Endothelial cell of umbilical vein (primary cell): Measurements from ENCODE around the gene CDK5R2. TPM values are rescaled to one million over a fixed set of nuclear protein-coding genes. Genes with fewer than 3 reads are reported as not detected.

Experiments used
- BruUV-seq: library from RNA; stranded (reverse); fragments of 400-500 nt; replicated peaks from 2 replicates; lab custom pipeline; 2021; lab: Mats Ljungman, UMichigan
- CTCF ChIA-PET: fragments of 300-600, 350-600 bp; sonication (Branson Sonifier 250); formaldehyde crosslinking; loops from one replicate; lab custom pipeline; 2021; ENCODE audit warnings: antibody characterized with exemption, inconsistent platforms; lab: Charles Lee
- POLR2A ChIA-PET: fragments of 300-600, 350-600 bp; sonication (Branson Sonifier 250); formaldehyde crosslinking; loops from one replicate; lab custom pipeline; 2021; ENCODE audit warnings: antibody characterized with exemption, inconsistent platforms; lab: Charles Lee
- DNase-seq: peaks from one replicate; pipeline ENCODE4 v3.0.0-alpha.2; 2011; ENCODE audit warnings: low read depth, low spot score
- FAIRE-seq: peaks from 2 replicates; lab custom pipeline; 2011; peaks lifted over from hg19 to GRCh38; lab: Jason Lieb, UNC
- H2AFZ ChIP-seq: 2 replicates; pipeline ENCODE4 v1.6.0; 2012; ENCODE audit warnings: low read depth, low read length, control low read depth, inconsistent platforms
- H3K27ac ChIP-seq: 2 replicates; pipeline ENCODE4 v1.5.1; 2011; ENCODE audit warnings: low read depth, mild to moderate bottlenecking, control low read depth, low read length, moderate library complexity; ENCODE audit not compliant: insufficient read depth
- H3K27me3 ChIP-seq, 2 experiments: 2 replicates each; pipeline versions ENCODE4 v1.6.0 to v1.6.1; 2011; ENCODE audit warnings: low read length in 2 of 2, mixed read lengths in 1 of 2; ENCODE audit not compliant: control insufficient read depth in 2 of 2, insufficient read depth in 2 of 2
- H3K36me3 ChIP-seq, 2 experiments: 2 replicates in 1 of 2; 3 replicates in 1 of 2; pipeline ENCODE4 v1.5.1; 2011; ENCODE audit warnings: low read length in 2 of 2, mild to moderate bottlenecking in 1 of 2, moderate library complexity in 1 of 2; ENCODE audit not compliant: control insufficient read depth in 2 of 2, insufficient read depth in 2 of 2; ENCODE audit errors: extremely low read depth in 1 of 2
- H3K4me1 ChIP-seq: 3 replicates; pipeline ENCODE4 v1.5.1; 2011; ENCODE audit warnings: mild to moderate bottlenecking, low read length; ENCODE audit not compliant: control insufficient read depth, insufficient read depth; ENCODE audit errors: extremely low read depth
- H3K4me2 ChIP-seq: 2 replicates; pipeline ENCODE4 v1.6.1; 2011; ENCODE audit warnings: low read length, control low read depth, mixed read lengths; ENCODE audit not compliant: insufficient read depth
- H3K4me3 ChIP-seq, 3 experiments: fragments of 200-600 bp in 1 of 3; sonication (generic), shearing (Covaris generic) in 1 of 3; replicated peaks in 1 of 3; 2 replicates each; pipeline ENCODE4 v1.5.1; 2011 to 2016; ENCODE audit warnings: control low read depth in 3 of 3, low read length in 3 of 3, mild to moderate bottlenecking in 2 of 3, inconsistent platforms in 1 of 3, low read depth in 1 of 3, moderate library complexity in 1 of 3; ENCODE audit not compliant: insufficient read depth in 1 of 3
- H3K79me2 ChIP-seq: 2 replicates; pipeline ENCODE4 v1.6.0; 2012; ENCODE audit warnings: low read length, inconsistent platforms; ENCODE audit not compliant: control insufficient read depth, insufficient read depth
- H3K9ac ChIP-seq: replicated peaks from 2 replicates; pipeline ENCODE3; 2011; ENCODE audit warnings: low read length, control low read depth; ENCODE audit not compliant: insufficient read depth; ENCODE audit errors: extremely low read depth
- H3K9me1 ChIP-seq: replicated peaks from 3 replicates; pipeline ENCODE4 v1.6.0; 2011; ENCODE audit warnings: mild to moderate bottlenecking, low read length; ENCODE audit not compliant: control insufficient read depth, insufficient read depth; ENCODE audit errors: extremely low read depth
- H3K9me3 ChIP-seq: replicated peaks from 2 replicates; pipeline ENCODE4 v1.5.1; 2012; ENCODE audit warnings: low read length, inconsistent platforms; ENCODE audit not compliant: control insufficient read depth, insufficient read depth
- H4K20me1 ChIP-seq: replicated peaks from 2 replicates; pipeline ENCODE3; 2011; ENCODE audit warnings: mild to moderate bottlenecking, low read length; ENCODE audit not compliant: control insufficient read depth, insufficient read depth; ENCODE audit errors: extremely low read depth
- CTCF ChIP-seq, 2 donors: IDR thresholded peaks; 1 replicate in 1 of 2; 2 replicates in 1 of 2; pipeline ENCODE4 v1.5.1; 2011; ENCODE audit warnings: low read length in 2 of 2, mild to moderate bottlenecking in 2 of 2, moderate library complexity in 2 of 2, control low read depth in 1 of 2, inconsistent platforms in 1 of 2, low read depth in 1 of 2; ENCODE audit not compliant: insufficient read depth in 1 of 2; ENCODE audit errors: extremely low read depth in 1 of 2
- EZH2 ChIP-seq: IDR thresholded peaks from 2 replicates; pipeline ENCODE4 v1.6.1; 2012; ENCODE audit warnings: borderline replicate concordance, low read depth, mild to moderate bottlenecking, moderate library complexity, low read length, inconsistent platforms; ENCODE audit not compliant: severe bottlenecking
- POLR2A ChIP-seq: IDR thresholded peaks from 2 replicates; pipeline ENCODE4 v1.6.1; 2012; ENCODE audit warnings: low read depth, mild to moderate bottlenecking, control low read depth, low read length
- POLR2AphosphoS5 ChIP-seq: IDR thresholded peaks from 2 replicates; pipeline ENCODE4 v1.6.1; 2012; ENCODE audit warnings: low read depth, mild to moderate bottlenecking, control low read depth, low read length, moderate library complexity; ENCODE audit not compliant: insufficient read depth
- dilution Hi-C: fragments of 300-500 bp; cut with MboI; formaldehyde crosslinking; loops from one replicate; pipeline ENCODE4 v1.15.0; 2019; ENCODE audit warnings: low sequenced_read_pairs; ENCODE audit not compliant: extremely low pct_ligation_motif_present
- intact Hi-C: fragments of 100-400 bp; cut with micrococcal nuclease; formaldehyde crosslinking; loops from one replicate; pipeline ENCODE4 v1.10.0; 2022
- polyA plus RNA-seq, 4 experiments: library from polyadenylated mRNA; depleted of rRNA in 3 of 4; stranded (reverse) in 3 of 4; unstranded in 1 of 4; fragments of >200 nt; gene quantifications; 2 replicates each; pipeline versions ENCODE4 v1.2.1 to v1.2.3, GENCODE V29; 2011 to 2012; ENCODE audit warnings: missing spikeins in 1 of 4
- total RNA-seq: library from RNA; stranded (reverse); gene quantifications from 2 replicates; pipeline ENCODE4 v1.2.3, GENCODE V29; 2021

Gene CDK5R2
- total and polyA plus RNA-seq, 2 donors (not counting 3 experiments of a cell fraction or from before 2014, with no cell fraction given): 0.03 TPM; not detected in 1

GRCh38 chr2:218953366-218953954 lies 6.0 kb upstream of the CDK5R2 start:
- Histone ChIP-seq H3K9me1 (no peaks in the 10 kb centered on the region), H3K4me1 (no peaks in the 10 kb centered on the region), H3K4me2 (no peak overlapping the region), H3K79me2 (no peaks in the 10 kb centered on the region), H3K9ac (no peak overlapping the region), H3K36me3 (no peaks in the 10 kb centered on the region), H3K9me3 (no peaks in the 10 kb centered on the region), H3K27ac (no peak overlapping the region), H2AFZ (no peak overlapping the region), H3K27me3 (peaks cover 23 to 27% of the 10 kb centered on the region in 2 experiments), H4K20me1 (no peaks in the 10 kb centered on the region), H3K4me3 (no peak overlapping the region)
- dilution Hi-C loops: no loop called here
- intact Hi-C loops: no loop called here
- FAIRE-seq: no peak
- TF ChIP-seq POLR2AphosphoS5 (no peak), CTCF (IDR thresholded peaks at IDR 0.05; ENCODE audit: extremely low read depth in 1 of 2, insufficient read depth in 1 of 2, low read depth in 1 of 2, low read length in 2 of 2) (peak in 1 of 2 donors; percentile 13)
- ChIA-PET CTCF (interaction anchor here (0.6 to 1.9 kb wide), 7 partner anchors 20 to 77 kb away, joined by 3 to 12 read pairs (median 3); no protein-coding TSS in a partner anchor), POLR2A (no interaction called here)
- BruUV-seq: no TSS peak
- DNase-seq: no peak

DNA sequence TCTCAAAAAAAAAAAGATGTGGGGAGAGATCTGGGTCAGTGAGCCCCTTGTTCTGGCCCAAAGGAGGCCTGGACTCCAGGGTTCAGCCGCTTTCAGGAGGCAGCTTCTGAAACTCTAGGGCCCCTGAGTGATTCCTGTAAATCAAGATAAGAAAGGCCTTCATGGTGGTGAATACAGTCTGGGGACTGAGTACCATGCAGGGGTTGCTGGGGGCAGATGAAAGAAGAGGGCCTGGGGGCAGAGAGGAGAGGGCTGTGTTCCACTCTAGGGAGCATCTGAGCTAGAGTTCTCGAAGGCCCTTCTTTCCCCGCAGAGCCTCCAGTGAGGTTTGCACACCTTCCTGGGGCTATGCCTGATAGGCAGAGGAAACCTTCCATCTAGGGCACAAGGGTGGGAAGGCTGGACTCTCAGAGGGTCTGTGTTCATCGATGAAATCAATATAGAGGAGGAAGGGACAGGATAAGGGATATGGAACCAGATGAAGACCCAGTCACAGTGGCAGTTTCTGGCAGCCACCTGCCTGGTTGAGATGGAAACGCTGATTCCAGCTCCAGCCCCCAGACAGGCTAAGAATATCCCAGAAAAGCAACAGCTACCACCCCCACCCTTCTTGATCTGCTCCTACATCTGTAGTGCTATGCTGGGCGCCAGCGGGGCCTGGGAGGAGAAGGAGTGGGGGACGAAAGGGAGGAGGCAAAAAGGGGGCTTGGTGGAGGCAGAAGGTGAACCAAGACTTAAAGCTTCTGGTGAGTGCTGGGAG lies 4.7 kb upstream of the CDK5R2 start:
- POLR2A ChIA-PET: no interaction called here

More for the DNA sequence above, 4.7 kb upstream of the CDK5R2 start:
- Histone ChIP-seq H3K9me3 (no peaks in the 10 kb centered on the region), H3K9me1 (no peaks in the 10 kb centered on the region), H3K4me1 (no peaks in the 10 kb centered on the region), H3K4me2 (no peak overlapping the region), H4K20me1 (no peaks in the 10 kb centered on the region), H3K36me3 (no peaks in the 10 kb centered on the region), H2AFZ (no peak overlapping the region), H3K79me2 (no peaks in the 10 kb centered on the region), H3K27ac (no peak overlapping the region), H3K4me3 (no peak overlapping the region), H3K9ac (no peak overlapping the region), H3K27me3 (peaks cover 33 to 36% of the 10 kb centered on the region in 2 experiments)
- dilution Hi-C loops: no loop called here
- CTCF ChIA-PET: interaction anchor here (0.7 to 1.3 kb wide), 4 partner anchors 10 to 150 kb away, joined by 3 to 7 read pairs (median 3); no protein-coding TSS in a partner anchor
- intact Hi-C loops: no loop called here
- DNase-seq (no peak), FAIRE-seq (no peak)
- TF ChIP-seq EZH2 (no peak), POLR2A (no peak)
- no TSS peak for BruUV-seq
